ACC112 (cell line): Measurements from ENCODE around the gene TMEM72.
A peak's percentile ranks its signal among the peaks of the same experiment; 100 is the strongest.

Experiments
- H2AFZ ChIP-seq: fragments of 200-600 bp; sonication (generic); one replicate; pipeline ENCODE4 v1.6.0; 2017; ENCODE audit warnings: antibody characterized with exemption, low read length; ENCODE audit not compliant: unreplicated experiment
- H3K27ac ChIP-seq: fragments of 200-600 bp; sonication (generic); 2 replicates; pipeline ENCODE4 v1.5.1; 2014; ENCODE audit warnings: low read depth, mild to moderate bottlenecking, antibody characterized with exemption, low read length, moderate library complexity
- H3K27me3 ChIP-seq: fragments of 200-600 bp; sonication (generic); 2 replicates; pipeline ENCODE4 v1.6.1; 2014; ENCODE audit warnings: mild to moderate bottlenecking, antibody characterized with exemption, low read length, moderate library complexity, mixed read lengths; ENCODE audit not compliant: insufficient read depth
- H3K36me3 ChIP-seq: fragments of 200-600 bp; sonication (generic); 2 replicates; pipeline ENCODE4 v1.6.1; 2016; ENCODE audit warnings: mild to moderate bottlenecking, antibody characterized with exemption, low read length, moderate library complexity, mixed read lengths; ENCODE audit not compliant: insufficient read depth
- H3K4me1 ChIP-seq: fragments of 200-600 bp; sonication (generic); one replicate; pipeline ENCODE4 v1.6.1; 2016; ENCODE audit warnings: low read length, mixed read lengths; ENCODE audit not compliant: insufficient read depth, unreplicated experiment, control insufficient read depth
- H3K4me3 ChIP-seq: fragments of 200-600 bp; sonication (generic); 2 replicates; pipeline ENCODE4 v1.5.1; 2014; ENCODE audit warnings: mild to moderate bottlenecking, low read depth, low read length
- H3K79me2 ChIP-seq: fragments of 200-600 bp; sonication (generic); one replicate; pipeline ENCODE4 v1.6.0; 2016; ENCODE audit warnings: low read length; ENCODE audit not compliant: control insufficient read depth, unreplicated experiment, insufficient read depth

TMEM72 gene

GRCh38 chr10:44962870-44963738 is 52.0 kb downstream of the TMEM72 start:
- H3K36me3 ChIP-seq, result no peaks in the 10 kb centered on the region
- no peak overlapping the region for H3K4me3 ChIP-seq
- H3K79me2 ChIP-seq, result no peaks in the 10 kb centered on the region
- H3K27ac ChIP-seq, result no peak overlapping the region
- H3K27me3 ChIP-seq, result no peaks in the 10 kb centered on the region
- peaks cover 48% of the 10 kb centered on the region for H3K4me1 ChIP-seq
- no peak overlapping the region for H2AFZ ChIP-seq

GRCh38 chr10:44963772-44964633 is 52.9 kb downstream of the TMEM72 start:
- H3K27ac ChIP-seq, result no peak overlapping the region
- H3K4me3 ChIP-seq, result no peak overlapping the region
- no peaks in the 10 kb centered on the region for H3K36me3 ChIP-seq
- H2AFZ ChIP-seq, result no peak overlapping the region
- no peaks in the 10 kb centered on the region for H3K27me3 ChIP-seq
- no peaks in the 10 kb centered on the region for H3K79me2 ChIP-seq
- H3K4me1 ChIP-seq, result peaks cover 48% of the 10 kb centered on the region

DNA sequence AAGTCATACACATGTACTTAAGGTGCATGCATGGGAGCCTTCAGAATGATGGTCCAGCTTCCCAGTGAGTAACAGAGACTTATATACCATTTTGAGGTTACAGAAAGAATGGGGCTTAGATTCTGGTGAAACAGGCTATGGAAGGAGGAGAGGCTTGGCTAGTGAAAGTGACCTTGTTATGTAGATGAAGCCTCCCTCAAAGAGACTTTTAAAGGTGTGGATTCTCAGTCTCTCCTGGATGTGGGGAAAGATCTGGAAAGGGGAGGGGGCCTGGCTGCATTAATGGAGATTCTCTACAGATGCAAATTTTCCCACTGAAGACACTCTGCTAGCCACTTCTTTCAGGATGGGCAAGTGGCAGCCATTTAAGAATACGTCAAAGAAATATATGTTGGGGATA is 54.0 kb downstream of the TMEM72 start:
- Histone ChIP-seq H3K4me3 (no peak overlapping the region), H3K36me3 (no peaks in the 10 kb centered on the region), H3K79me2 (no peaks in the 10 kb centered on the region), H3K27ac (no peak overlapping the region), H3K4me1 (peaks cover 45% of the 10 kb centered on the region), H2AFZ (no peak overlapping the region), H3K27me3 (no peaks in the 10 kb centered on the region)

GRCh38 chr10:44965651-44966097 is 54.5 kb downstream of the TMEM72 start:
- Histone ChIP-seq H3K36me3 (no peaks in the 10 kb centered on the region), H3K27ac (no peak overlapping the region), H2AFZ (no peak overlapping the region), H3K4me3 (no peak overlapping the region), H3K27me3 (no peaks in the 10 kb centered on the region), H3K4me1 (peaks cover 40% of the 10 kb centered on the region), H3K79me2 (no peaks in the 10 kb centered on the region)

DNA sequence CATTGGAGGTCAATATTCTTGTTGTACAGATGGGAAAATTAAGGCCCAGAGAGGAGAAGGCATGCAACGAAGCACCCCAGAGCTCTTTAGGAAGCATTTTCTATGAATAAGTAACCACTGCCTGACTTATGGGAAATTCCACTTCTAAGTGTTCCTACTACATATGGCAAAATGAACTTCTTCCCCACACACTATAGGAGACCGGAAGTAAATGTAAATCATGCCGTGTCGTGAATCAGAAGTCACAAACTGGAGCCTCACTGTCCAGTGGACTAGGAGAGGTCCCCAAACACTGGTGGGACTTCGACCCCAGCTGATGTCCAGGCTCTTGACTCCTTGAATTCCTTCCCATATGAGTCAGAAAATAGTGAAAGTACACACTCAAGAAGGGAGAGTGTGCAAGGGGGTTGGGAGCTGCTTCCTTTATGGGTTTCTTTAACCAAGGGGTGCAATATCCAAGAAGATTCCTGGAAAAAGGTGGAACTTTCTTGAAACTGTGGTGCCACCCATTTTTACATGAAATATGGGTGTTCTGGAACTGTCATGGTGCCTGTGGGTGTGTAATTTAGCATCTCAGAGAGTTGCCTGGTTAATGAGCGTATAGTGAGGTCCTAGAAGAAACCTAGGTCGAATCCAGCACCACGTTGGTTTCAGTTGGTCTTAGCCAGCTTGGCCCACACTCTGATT is 55.1 kb downstream of the TMEM72 start:
- Histone ChIP-seq H3K36me3 (no peaks in the 10 kb centered on the region), H3K4me3 (peak overlapping the region; percentile 35; the same call in 1 of the 2 replicates), H3K79me2 (no peaks in the 10 kb centered on the region), H3K27ac (no peak overlapping the region), H3K4me1 (peaks cover 35% of the 10 kb centered on the region), H2AFZ (peak overlapping the region; percentile 28), H3K27me3 (no peaks in the 10 kb centered on the region)

GRCh38 chr10:44966816-44967509 is 55.8 kb downstream of the TMEM72 start:
- no peak overlapping the region for H3K27ac ChIP-seq
- H3K4me3 ChIP-seq, result no peak overlapping the region
- H3K27me3 ChIP-seq, result no peaks in the 10 kb centered on the region
- no peaks in the 10 kb centered on the region for H3K79me2 ChIP-seq
- peaks cover 35% of the 10 kb centered on the region for H3K4me1 ChIP-seq
- no peaks in the 10 kb centered on the region for H3K36me3 ChIP-seq
- H2AFZ ChIP-seq, result peak overlapping the region; percentile 28

GRCh38 chr10:44967616-44968015 is 56.5 kb downstream of the TMEM72 start:
- no peaks in the 10 kb centered on the region for H3K27me3 ChIP-seq
- no peaks in the 10 kb centered on the region for H3K79me2 ChIP-seq
- no peak overlapping the region for H3K27ac ChIP-seq
- no peak overlapping the region for H2AFZ ChIP-seq
- H3K36me3 ChIP-seq, result no peaks in the 10 kb centered on the region
- peaks cover 35% of the 10 kb centered on the region for H3K4me1 ChIP-seq
- peak overlapping the region; percentile 21; the same call in 1 of the 2 replicates for H3K4me3 ChIP-seq

GRCh38 chr10:44968091-44968490 is 57.0 kb downstream of the TMEM72 start:
- H3K27ac ChIP-seq, result no peak overlapping the region
- H3K27me3 ChIP-seq, result no peaks in the 10 kb centered on the region
- H3K79me2 ChIP-seq, result no peaks in the 10 kb centered on the region
- peaks cover 35% of the 10 kb centered on the region for H3K4me1 ChIP-seq
- H3K36me3 ChIP-seq, result no peaks in the 10 kb centered on the region
- peak overlapping the region; percentile 21; the same call in 1 of the 2 replicates for H3K4me3 ChIP-seq
- no peak overlapping the region for H2AFZ ChIP-seq

- no peaks in the 10 kb centered on the region for H3K27me3 ChIP-seq
- H3K4me1 ChIP-seq, result peaks cover 34% of the 10 kb centered on the region
- H3K4me3 ChIP-seq, result no peak overlapping the region
- no peaks in the 10 kb centered on the region for H3K79me2 ChIP-seq
- no peak overlapping the region for H2AFZ ChIP-seq
- H3K36me3 ChIP-seq, result no peaks in the 10 kb centered on the region
- no peak overlapping the region for H3K27ac ChIP-seq
These were observed 57.6 kb downstream of the TMEM72 start for GRCh38 chr10:44968500-44969400.
